Central memory CD8-positive, alpha-beta T cell (primary cell): ENCODE measurements around the gene MRPL21.

Experiments used
- ATAC-seq: fragments of 150-1000 bp; cut with Tn5 transposase; replicated peaks from 2 replicates; pipeline ENCODE4 v1.10.0; 2022; ENCODE audit warnings: mild to moderate bottlenecking, moderate FRiP score, moderate number of reproducible peaks; ENCODE audit not compliant: poor library complexity, severe bottlenecking; ENCODE audit errors: extremely low read depth
- DNase-seq, 2 donors: peaks; one replicate each; pipeline ENCODE4 v3.0.0; 2021; ENCODE audit warnings: low spot score in 2 of 2
- H3K27ac Mint-ChIP-seq: one replicate; pipeline ENCODE4 v1.8.0; 2022; ENCODE audit warnings: low read depth, mild to moderate bottlenecking, moderate library complexity, mixed read lengths
- H3K27me3 Mint-ChIP-seq: one replicate; pipeline ENCODE4 v1.8.0; 2022; ENCODE audit warnings: mixed read lengths
- H3K36me3 Mint-ChIP-seq: one replicate; pipeline ENCODE4 v1.8.0; 2022; ENCODE audit warnings: mild to moderate bottlenecking, moderate library complexity, mixed read lengths; ENCODE audit not compliant: insufficient read depth
- H3K4me1 Mint-ChIP-seq: one replicate; pipeline ENCODE4 v1.8.0; 2022; ENCODE audit warnings: mixed read lengths
- H3K4me3 Mint-ChIP-seq: one replicate; pipeline ENCODE4 v1.8.0; 2022; ENCODE audit warnings: mild to moderate bottlenecking, moderate library complexity, mixed read lengths
- H3K9me3 Mint-ChIP-seq: one replicate; pipeline ENCODE4 v1.8.0; 2022; ENCODE audit warnings: mixed read lengths

The MRPL21 gene

DNA sequence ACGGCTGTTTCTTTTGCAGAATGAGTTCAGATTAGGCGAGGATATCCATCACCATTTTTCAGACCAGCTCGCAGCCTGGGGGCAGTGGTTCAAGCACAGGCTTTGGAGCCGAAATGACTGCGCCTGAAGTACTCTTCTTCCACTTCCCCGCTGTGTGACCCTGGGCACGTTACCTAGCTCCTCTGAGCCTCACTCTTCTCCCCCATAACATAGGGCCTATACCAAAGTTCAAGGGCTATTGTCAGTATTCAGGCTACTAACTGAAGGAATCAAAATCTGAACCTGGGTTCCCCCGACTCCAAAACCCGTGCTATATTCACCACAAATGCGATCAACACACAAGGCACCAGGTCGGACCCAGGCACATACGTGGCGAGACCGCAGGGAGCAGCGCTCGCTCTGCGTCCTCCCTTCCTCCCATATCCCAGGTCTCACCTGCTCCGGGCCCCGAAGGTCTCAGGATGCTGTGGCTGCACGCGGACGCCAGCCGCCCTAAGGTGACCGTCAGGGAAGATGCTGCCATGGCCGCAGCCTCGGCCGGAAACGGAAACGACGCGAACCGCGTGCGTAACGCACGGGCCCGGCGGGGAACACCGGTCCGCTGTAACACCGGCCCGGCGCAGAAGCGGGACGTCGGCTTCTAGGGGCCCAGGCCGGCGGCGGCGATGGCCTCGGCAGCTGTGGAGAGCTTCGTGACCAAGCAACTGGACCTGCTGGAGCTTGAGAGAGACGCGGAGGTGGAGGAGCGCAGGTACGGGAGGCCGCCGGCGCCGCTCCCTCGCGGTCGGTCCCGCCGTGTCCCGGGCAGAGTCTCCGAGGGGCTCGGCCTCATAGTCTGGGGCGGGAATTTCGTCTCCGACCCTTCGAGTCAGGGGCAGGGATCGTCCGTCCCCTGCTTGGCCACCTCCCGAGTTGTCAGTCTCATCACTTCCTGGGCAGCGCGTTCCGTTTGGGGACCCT, at the start of gene MRPL21, which contains the start of gene IGHMBP2:
MRPL21 (minus strand) TSS at position 545 of the 960 bp plus-strand sequence; CDS start at position 523, 22 bp downstream.
IGHMBP2 (plus strand) TSS at position 604 of the 960 bp plus-strand sequence; CDS start at position 666, 62 bp downstream.
- no peaks in the 10 kb centered on the region for H3K27me3 Mint-ChIP-seq
- H3K9me3 Mint-ChIP-seq = no peaks in the 10 kb centered on the region
- H3K4me1 Mint-ChIP-seq = peaks cover 58% of the 10 kb centered on the region
- H3K27ac Mint-ChIP-seq = peak within 1 kb of the TSS; percentile 99
- ATAC-seq (peak; percentile 89), DNase-seq (peak; percentile 74 to 82)
- peak within 1 kb of the TSS; percentile 99 for H3K4me3 Mint-ChIP-seq
- peaks cover 37% of the 10 kb centered on the region for H3K36me3 Mint-ChIP-seq

GRCh38 chr11:68950762-68951161, 47.1 kb upstream of the MRPL21 start:
- H3K27ac Mint-ChIP-seq = no peak overlapping the region
- DNase-seq = no peak
- H3K9me3 Mint-ChIP-seq = no peaks in the 10 kb centered on the region
- H3K27me3 Mint-ChIP-seq = peaks cover 8% of the 10 kb centered on the region
- ATAC-seq = no peak
- H3K36me3 Mint-ChIP-seq = no peaks in the 10 kb centered on the region
- no peaks in the 10 kb centered on the region for H3K4me1 Mint-ChIP-seq
- H3K4me3 Mint-ChIP-seq = no peak overlapping the region

DNA sequence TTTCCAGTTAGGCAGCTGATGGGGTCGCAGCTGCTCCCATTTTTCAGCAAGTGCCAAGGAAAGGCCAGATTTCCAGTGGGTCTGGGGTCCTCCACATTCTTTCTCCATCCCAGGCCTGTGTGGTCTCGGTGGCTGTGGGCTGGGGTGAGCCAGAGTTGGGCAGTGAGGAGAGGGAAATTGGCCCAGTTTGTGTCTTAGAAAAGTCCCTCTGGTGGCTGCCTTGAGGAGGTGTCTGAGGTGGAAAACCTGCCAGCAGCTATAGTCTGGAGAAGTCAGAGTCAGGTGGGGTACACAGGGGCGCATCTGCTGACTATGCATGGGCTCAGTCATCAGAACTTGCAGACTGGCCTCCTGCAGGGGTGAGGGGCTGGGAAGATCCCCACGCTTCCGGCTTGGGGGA, 46.6 kb upstream of the MRPL21 start:
- no peaks in the 10 kb centered on the region for H3K9me3 Mint-ChIP-seq

GRCh38 chr11:68948935-68949334, 45.3 kb upstream of the MRPL21 start:
- H3K27me3 Mint-ChIP-seq = peaks cover 8% of the 10 kb centered on the region
- H3K4me3 Mint-ChIP-seq = no peak overlapping the region
- no peaks in the 10 kb centered on the region for H3K9me3 Mint-ChIP-seq
- no peaks in the 10 kb centered on the region for H3K36me3 Mint-ChIP-seq
- H3K27ac Mint-ChIP-seq = no peak overlapping the region
- ATAC-seq (no peak), DNase-seq (no peak)
- H3K4me1 Mint-ChIP-seq = no peaks in the 10 kb centered on the region

More for the DNA sequence above, 46.6 kb upstream of the MRPL21 start:
- ATAC-seq (no peak), DNase-seq (no peak)
- Mint-ChIP-seq H3K27ac (no peak overlapping the region), H3K36me3 (no peaks in the 10 kb centered on the region), H3K4me1 (no peaks in the 10 kb centered on the region), H3K4me3 (no peak overlapping the region), H3K27me3 (peaks cover 8% of the 10 kb centered on the region)

- no peaks in the 10 kb centered on the region for H3K9me3 Mint-ChIP-seq
- no peaks in the 10 kb centered on the region for H3K36me3 Mint-ChIP-seq
Measured at GRCh38 chr11:68948496-68948895, 44.9 kb upstream of the MRPL21 start.

DNA sequence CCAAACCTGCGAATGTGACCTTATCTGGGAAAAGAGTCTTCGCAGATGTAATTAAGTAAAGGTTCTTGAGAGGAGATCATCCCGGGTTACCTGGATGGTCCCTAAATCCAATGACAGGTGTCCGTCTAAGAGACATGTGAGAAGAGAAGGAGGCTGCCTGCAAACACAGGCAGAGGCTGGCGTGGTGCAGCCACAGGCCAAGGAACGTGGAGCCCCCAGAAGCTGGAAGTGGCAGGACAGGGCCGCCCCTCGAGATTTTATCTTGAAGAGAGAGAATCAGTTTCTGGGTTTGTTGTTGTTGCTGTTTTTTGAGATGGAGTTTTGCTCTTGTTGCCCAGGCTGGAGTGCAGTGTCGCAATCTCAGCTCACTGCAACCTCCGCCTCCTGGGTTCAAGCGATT, 43.5 kb upstream of the MRPL21 start:
- H3K36me3 Mint-ChIP-seq = no peaks in the 10 kb centered on the region
- no peaks in the 10 kb centered on the region for H3K4me1 Mint-ChIP-seq
- DNase-seq (no peak), ATAC-seq (no peak)
- H3K27me3 Mint-ChIP-seq = peaks cover 8% of the 10 kb centered on the region
- H3K27ac Mint-ChIP-seq = no peak overlapping the region
- no peak overlapping the region for H3K4me3 Mint-ChIP-seq
- no peaks in the 10 kb centered on the region for H3K9me3 Mint-ChIP-seq

More at GRCh38 chr11:68948496-68948895, 44.9 kb upstream of the MRPL21 start:
- no peak for DNase-seq
- Mint-ChIP-seq H3K4me3 (no peak overlapping the region), H3K27ac (no peak overlapping the region), H3K4me1 (no peaks in the 10 kb centered on the region), H3K27me3 (peaks cover 8% of the 10 kb centered on the region)
- ATAC-seq = no peak

- Mint-ChIP-seq H3K9me3 (no peaks in the 10 kb centered on the region), H3K27me3 (peaks cover 8% of the 10 kb centered on the region), H3K36me3 (peaks cover 1% of the 10 kb centered on the region), H3K4me1 (no peaks in the 10 kb centered on the region), H3K27ac (no peak overlapping the region), H3K4me3 (no peak overlapping the region)
- DNase-seq = no peak
- ATAC-seq = no peak
Measured at GRCh38 chr11:68946416-68947090, 42.9 kb upstream of the MRPL21 start.

GRCh38 chr11:68942751-68943271, 39.2 kb upstream of the MRPL21 start:
- DNase-seq = no peak
- H3K4me3 Mint-ChIP-seq = no peak overlapping the region
- no peak for ATAC-seq
- H3K27me3 Mint-ChIP-seq = no peaks in the 10 kb centered on the region
- H3K9me3 Mint-ChIP-seq = no peaks in the 10 kb centered on the region
- no peak overlapping the region for H3K27ac Mint-ChIP-seq
- no peaks in the 10 kb centered on the region for H3K4me1 Mint-ChIP-seq
- H3K36me3 Mint-ChIP-seq = peaks cover 5% of the 10 kb centered on the region

DNA sequence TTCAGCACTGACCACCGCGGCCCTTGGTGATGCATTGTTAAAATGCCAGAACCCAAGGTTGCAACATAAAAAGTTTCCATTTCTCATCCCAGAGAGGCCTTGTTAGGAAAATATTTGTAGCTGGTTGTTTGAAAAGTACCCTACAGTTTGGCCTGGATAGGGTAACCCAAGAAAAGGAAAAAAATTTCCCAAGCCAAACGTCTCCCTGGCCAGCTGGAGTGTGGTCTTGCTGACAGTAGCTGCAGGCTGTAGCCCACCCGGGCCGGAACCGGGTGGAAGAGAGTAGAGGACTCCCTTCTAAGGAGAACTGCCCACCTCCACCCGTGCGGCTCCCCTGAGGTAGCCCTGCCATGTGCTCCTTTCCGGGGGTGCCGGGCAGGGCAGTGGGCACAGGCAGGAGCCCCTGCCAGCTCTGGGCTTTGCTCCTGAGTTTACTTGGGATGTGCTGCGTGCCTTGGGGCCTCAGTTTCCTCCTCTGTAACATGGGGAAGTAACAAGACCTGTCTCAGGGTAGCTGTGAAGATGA, 38.5 kb upstream of the MRPL21 start:
- Mint-ChIP-seq H3K4me3 (no peak overlapping the region), H3K27ac (no peak overlapping the region), H3K36me3 (peaks cover 5% of the 10 kb centered on the region), H3K4me1 (no peaks in the 10 kb centered on the region), H3K9me3 (no peaks in the 10 kb centered on the region), H3K27me3 (no peaks in the 10 kb centered on the region)
- no peak for DNase-seq
- no peak for ATAC-seq

GRCh38 chr11:68941324-68942094, 37.9 kb upstream of the MRPL21 start:
- H3K27ac Mint-ChIP-seq = no peak overlapping the region
- H3K4me1 Mint-ChIP-seq = no peaks in the 10 kb centered on the region
- no peak overlapping the region for H3K4me3 Mint-ChIP-seq
- DNase-seq = no peak
- ATAC-seq = no peak
- peaks cover 7% of the 10 kb centered on the region for H3K36me3 Mint-ChIP-seq
- no peaks in the 10 kb centered on the region for H3K9me3 Mint-ChIP-seq
- H3K27me3 Mint-ChIP-seq = no peaks in the 10 kb centered on the region

DNA sequence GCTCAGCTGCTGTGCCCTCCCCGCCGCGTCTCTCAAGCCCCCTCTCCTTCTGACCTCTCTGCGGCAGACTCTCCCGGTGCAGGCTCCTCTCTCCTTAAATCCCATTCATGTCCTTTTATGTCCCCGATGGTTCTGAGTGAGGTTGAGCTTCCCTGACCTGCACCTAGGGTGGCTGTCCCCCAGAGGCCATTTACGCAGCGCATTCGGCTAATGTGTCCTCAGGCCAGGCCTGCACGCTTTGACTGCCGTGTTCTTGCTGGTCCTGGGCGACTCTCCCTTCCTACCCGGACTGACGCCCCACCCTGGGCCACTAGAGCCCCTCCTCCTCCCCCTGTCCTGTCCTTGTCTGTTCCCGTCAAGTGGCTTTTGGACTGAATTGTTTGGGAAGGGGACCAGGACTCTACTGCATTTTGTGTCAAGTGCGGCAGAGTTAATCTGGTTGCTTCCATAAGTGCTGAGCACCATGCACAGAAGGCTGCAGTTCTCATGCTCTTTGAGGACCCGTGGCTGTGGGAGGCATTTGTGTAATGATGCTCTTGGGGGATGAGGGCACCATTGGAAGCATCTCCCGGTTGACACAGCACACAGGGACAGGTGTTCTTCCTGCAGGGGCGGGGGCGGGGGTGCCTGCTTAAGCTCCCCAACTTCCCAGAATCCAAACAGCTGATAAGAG, 37.2 kb upstream of the MRPL21 start:
- no peaks in the 10 kb centered on the region for H3K4me1 Mint-ChIP-seq
- no peak for ATAC-seq
- H3K27ac Mint-ChIP-seq = peak overlapping the region; percentile 38
- no peaks in the 10 kb centered on the region for H3K27me3 Mint-ChIP-seq
- no peak for DNase-seq
- peaks cover 7% of the 10 kb centered on the region for H3K36me3 Mint-ChIP-seq
- H3K4me3 Mint-ChIP-seq = no peak overlapping the region
- no peaks in the 10 kb centered on the region for H3K9me3 Mint-ChIP-seq
